Stimulated activated CD4-positive, alpha-beta T cell treated with anti-CD3 and anti-CD28 coated beads, TNF-alpha, amount 100 ng/mL, for 24 hours (primary cell): ENCODE results near the gene SMAD7.

ENCODE experiments used
- DNase-seq, 3 experiments: peaks; one replicate each; pipeline ENCODE4 v3.0.0-alpha.2; 2020; ENCODE audit warnings: low read depth in 3 of 3

The SMAD7 gene

GRCh38 chr18:48944634-48945033 is 6.1 kb downstream of the SMAD7 start:
- DNase-seq = no peak

- no peak for DNase-seq
Observed at GRCh38 chr18:48943736-48944527, 6.8 kb downstream of the SMAD7 start.

- DNase-seq = no peak
Observed at GRCh38 chr18:48943333-48943732, 7.4 kb downstream of the SMAD7 start.

GRCh38 chr18:48942554-48943261 is 8.1 kb downstream of the SMAD7 start:
- DNase-seq = no peak

GRCh38 chr18:48942086-48942485 is 8.7 kb downstream of the SMAD7 start:
- no peak for DNase-seq

- no peak for DNase-seq
Observed at GRCh38 chr18:48941672-48942071, 9.1 kb downstream of the SMAD7 start.

- DNase-seq = peak in 2 of 3 experiments; percentile 50 to 60
Observed at GRCh38 chr18:48940854-48941611, 9.7 kb downstream of the SMAD7 start.

GRCh38 chr18:48939205-48940097 is 11.3 kb downstream of the SMAD7 start:
- no peak for DNase-seq

- DNase-seq = no peak
Observed at GRCh38 chr18:48938827-48939204, 11.9 kb downstream of the SMAD7 start.

GRCh38 chr18:48937869-48938750 is 12.7 kb downstream of the SMAD7 start:
- no peak for DNase-seq

GRCh38 chr18:48935433-48935774 is 15.4 kb downstream of the SMAD7 start:
- DNase-seq = no peak

- DNase-seq = no peak
Observed at GRCh38 chr18:48934723-48935432, 15.9 kb downstream of the SMAD7 start.

- DNase-seq = no peak
Observed at GRCh38 chr18:48934415-48934722, 16.4 kb downstream of the SMAD7 start.

- DNase-seq = no peak
Observed at GRCh38 chr18:48933578-48934414, 17.0 kb downstream of the SMAD7 start.

GRCh38 chr18:48932822-48933510 is 17.8 kb downstream of the SMAD7 start:
- no peak for DNase-seq

- no peak for DNase-seq
Observed at GRCh38 chr18:48932462-48932818, 18.3 kb downstream of the SMAD7 start.

- peak in 1 of 3 experiments; percentile 52 for DNase-seq
Observed at GRCh38 chr18:48931680-48932461, 18.9 kb downstream of the SMAD7 start.

GRCh38 chr18:48930926-48931325 is 19.8 kb downstream of the SMAD7 start:
- no peak for DNase-seq
